ENCODE data around the gene KCNJ8. TPM values are rescaled to one million over a fixed set of nuclear protein-coding genes. Genes with fewer than 3 reads are reported as not detected.

Gene KCNJ8
- total and polyA plus RNA-seq, 2 experiments from 2014 or later, result 9.4 to 11.4 TPM

DNA sequence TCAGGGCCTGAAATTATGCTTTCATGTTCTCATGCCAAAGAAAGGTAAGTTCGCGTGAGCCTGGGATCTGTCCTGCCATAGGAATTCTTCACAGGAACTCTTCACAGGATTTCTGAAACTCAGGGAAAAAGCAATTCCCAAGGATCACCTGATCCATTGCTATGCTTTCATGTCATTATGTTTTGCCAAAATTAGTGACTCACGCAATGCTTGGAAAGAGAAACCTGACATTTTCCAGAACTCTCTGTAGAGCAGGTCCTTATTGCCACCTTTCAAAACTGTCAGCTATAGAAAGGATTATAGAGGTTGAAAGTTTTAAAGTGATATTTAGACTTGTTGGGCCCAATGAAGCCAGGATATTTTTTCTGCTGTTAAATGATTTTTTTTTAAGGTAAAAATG is 6.3 kb upstream of the KCNJ8 start:
- Histone ChIP-seq H3K4me3 (no peak overlapping the region), H3K36me3 (no peaks in the 10 kb centered on the region), H3K9me3 (ENCODE audit: low read depth) (no peaks in the 10 kb centered on the region), H3K27me3 (no peaks in the 10 kb centered on the region), H3K27ac (no peak overlapping the region), H3K4me1 (ENCODE audit: low read depth) (peaks cover 6% of the 10 kb centered on the region)
- DNase-seq (ENCODE audit: low read depth in 1 of 2, low spot score in 1 of 2), result no peak
- TF ChIP-seq, protein P1, sequence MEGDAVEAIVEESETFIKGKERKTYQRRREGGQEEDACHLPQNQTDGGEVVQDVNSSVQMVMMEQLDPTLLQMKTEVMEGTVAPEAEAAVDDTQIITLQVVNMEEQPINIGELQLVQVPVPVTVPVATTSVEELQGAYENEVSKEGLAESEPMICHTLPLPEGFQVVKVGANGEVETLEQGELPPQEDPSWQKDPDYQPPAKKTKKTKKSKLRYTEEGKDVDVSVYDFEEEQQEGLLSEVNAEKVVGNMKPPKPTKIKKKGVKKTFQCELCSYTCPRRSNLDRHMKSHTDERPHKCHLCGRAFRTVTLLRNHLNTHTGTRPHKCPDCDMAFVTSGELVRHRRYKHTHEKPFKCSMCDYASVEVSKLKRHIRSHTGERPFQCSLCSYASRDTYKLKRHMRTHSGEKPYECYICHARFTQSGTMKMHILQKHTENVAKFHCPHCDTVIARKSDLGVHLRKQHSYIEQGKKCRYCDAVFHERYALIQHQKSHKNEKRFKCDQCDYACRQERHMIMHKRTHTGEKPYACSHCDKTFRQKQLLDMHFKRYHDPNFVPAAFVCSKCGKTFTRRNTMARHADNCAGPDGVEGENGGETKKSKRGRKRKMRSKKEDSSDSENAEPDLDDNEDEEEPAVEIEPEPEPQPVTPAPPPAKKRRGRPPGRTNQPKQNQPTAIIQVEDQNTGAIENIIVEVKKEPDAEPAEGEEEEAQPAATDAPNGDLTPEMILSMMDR (IDR thresholded peaks at IDR 0.05; ENCODE audit: low read depth, low read length), result no peak

DNA sequence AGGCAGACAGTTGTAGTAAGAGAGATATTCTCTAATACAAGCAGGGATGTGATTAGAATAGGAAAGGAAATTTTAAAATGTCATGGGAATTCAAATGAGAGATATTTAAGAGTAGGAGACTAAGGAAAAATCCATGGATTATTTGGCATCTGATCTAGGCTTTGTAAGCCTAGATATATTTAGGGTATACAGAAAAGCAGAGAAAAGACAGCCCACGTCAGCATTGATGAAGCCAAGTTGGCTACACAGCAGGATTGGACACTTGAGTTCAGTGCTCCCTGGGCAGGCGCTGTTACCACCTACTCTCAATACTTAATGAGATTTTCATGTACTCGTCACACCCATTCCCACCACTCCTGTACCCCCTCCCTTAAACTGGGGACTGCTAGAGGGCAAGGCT is 1.7 kb upstream of the KCNJ8 start:
- H3K27me3 ChIP-seq, result no peaks in the 10 kb centered on the region
- H3K27ac ChIP-seq, result no peak overlapping the region

DNA sequence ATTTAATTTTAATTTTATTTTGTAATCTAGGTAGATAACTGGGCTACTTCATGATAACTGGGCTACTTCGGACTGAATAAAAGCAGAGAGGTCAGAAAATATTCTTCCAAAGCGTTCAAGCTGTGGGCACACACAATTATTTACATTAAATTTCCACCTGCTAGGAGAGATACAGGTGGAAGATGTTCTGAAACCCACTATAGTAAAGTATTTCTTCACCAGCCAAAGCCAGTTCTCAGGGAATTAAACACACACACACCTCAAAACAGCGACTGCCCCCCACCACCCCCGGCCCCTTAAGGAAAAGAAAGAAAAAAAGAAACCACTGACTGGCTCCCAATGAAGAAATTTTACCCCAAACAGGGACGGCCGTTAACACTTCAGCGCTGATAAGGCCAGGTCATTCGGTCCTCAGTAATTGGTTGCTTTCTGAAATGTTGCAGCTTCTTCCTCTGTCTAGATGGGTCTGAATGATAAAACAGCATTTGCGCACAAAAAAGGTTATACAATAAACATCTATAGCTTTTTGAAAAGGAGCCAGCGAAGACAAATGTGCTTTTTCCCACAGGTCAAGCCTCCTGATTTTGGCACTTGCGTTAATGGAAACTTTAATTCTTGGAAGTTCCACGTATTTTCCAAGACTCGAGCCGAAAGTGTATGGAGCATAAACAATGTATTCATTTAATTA is 771 bp upstream of the KCNJ8 start:
- Histone ChIP-seq H3K36me3 (no peaks in the 10 kb centered on the region), H3K4me3 (peak overlapping the region; percentile 56), H3K27ac (peak overlapping the region; percentile 84), H3K27me3 (no peaks in the 10 kb centered on the region), H3K9me3 (ENCODE audit: low read depth) (no peaks in the 10 kb centered on the region), H3K4me1 (ENCODE audit: low read depth) (peaks cover 13% of the 10 kb centered on the region)
- no peak for DNase-seq (ENCODE audit: low read depth in 1 of 2, low spot score in 1 of 2)
- TF ChIP-seq, protein P1 (IDR thresholded peaks at IDR 0.05; ENCODE audit: low read depth, low read length), result no peak

More for the DNA sequence above, 1.7 kb upstream of the KCNJ8 start:
- H3K4me1 ChIP-seq (ENCODE audit: low read depth), result peaks cover 13% of the 10 kb centered on the region
- TF ChIP-seq, protein P1 (IDR thresholded peaks at IDR 0.05; ENCODE audit: low read depth, low read length), result no peak
- H3K4me3 ChIP-seq, result no peak overlapping the region
- no peaks in the 10 kb centered on the region for H3K36me3 ChIP-seq
- peak in 1 of 2 donors; percentile 19 for DNase-seq (ENCODE audit: low read depth in 1 of 2, low spot score in 1 of 2)
- no peaks in the 10 kb centered on the region for H3K9me3 ChIP-seq (ENCODE audit: low read depth)

DNA sequence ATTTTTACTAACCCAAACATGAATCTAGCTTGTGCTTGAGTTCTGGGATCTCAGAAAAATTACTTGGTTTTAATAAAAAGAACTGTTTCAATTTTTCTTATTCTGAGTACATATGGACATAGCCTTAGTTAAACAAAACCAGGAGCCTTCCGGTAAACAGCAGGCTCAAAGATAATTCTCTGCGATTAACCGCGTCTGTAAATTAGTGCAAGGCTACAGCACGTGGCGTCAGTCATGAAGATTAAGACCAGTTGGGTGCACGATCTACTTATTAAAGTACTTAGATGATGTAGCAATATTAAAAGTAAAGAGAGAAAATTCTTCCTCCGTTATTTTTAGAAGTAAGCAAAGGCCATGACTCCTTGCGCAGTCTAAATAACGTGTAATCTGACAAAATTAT is 700 bp downstream of the KCNJ8 start:
- peaks cover 13% of the 10 kb centered on the region for H3K4me1 ChIP-seq (ENCODE audit: low read depth)
- TF ChIP-seq, protein P1 (IDR thresholded peaks at IDR 0.05; ENCODE audit: low read depth, low read length), result no peak
- H3K27ac ChIP-seq, result no peak overlapping the region
- no peak for DNase-seq (ENCODE audit: low read depth in 1 of 2, low spot score in 1 of 2)
- H3K27me3 ChIP-seq, result no peaks in the 10 kb centered on the region
- H3K36me3 ChIP-seq, result no peaks in the 10 kb centered on the region
- no peaks in the 10 kb centered on the region for H3K9me3 ChIP-seq (ENCODE audit: low read depth)
- peak overlapping the region; percentile 56 for H3K4me3 ChIP-seq

DNA sequence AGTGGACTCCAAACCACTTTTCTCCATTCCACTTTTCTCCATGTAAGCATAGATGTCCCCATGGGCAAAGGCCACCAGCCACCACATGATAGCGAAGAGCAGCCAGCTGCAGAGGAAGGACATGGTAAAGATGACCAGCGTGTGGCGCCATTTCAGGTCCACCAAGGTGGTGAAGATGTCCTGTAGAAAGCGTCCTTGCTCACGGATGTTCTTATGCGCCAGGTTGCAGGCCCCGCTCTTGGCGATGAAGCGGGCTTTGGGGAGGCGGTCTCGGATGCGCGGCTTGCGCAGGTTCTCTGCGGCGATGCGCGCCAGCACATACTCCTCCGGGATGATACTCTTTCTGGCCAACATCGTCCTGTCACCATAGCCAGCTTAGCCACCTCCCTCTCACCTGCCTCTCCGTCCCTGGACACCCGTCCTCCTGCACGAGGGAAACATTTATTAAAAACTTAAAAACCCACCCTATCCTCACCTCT is 1.2 kb downstream of the KCNJ8 start:
- Histone ChIP-seq H3K9me3 (ENCODE audit: low read depth) (no peaks in the 10 kb centered on the region), H3K27me3 (no peaks in the 10 kb centered on the region), H3K36me3 (no peaks in the 10 kb centered on the region), H3K27ac (no peak overlapping the region), H3K4me1 (ENCODE audit: low read depth) (peaks cover 13% of the 10 kb centered on the region), H3K4me3 (peak overlapping the region; percentile 56)
- peak; percentile 22 to 57 for DNase-seq (ENCODE audit: low read depth in 1 of 2, low spot score in 1 of 2)
- TF ChIP-seq, protein P1 (IDR thresholded peaks at IDR 0.05; ENCODE audit: low read depth, low read length), result peak; percentile 20
